Endothelial cell of umbilical vein (primary cell): Measurements from ENCODE around the gene ABCD1. TPM values are rescaled to one million over a fixed set of nuclear protein-coding genes. Genes with fewer than 3 reads are reported as not detected.

Source experiments
- BruUV-seq: library from RNA; stranded (reverse); fragments of 400-500 nt; replicated peaks from 2 replicates; lab custom pipeline; 2021; lab: Mats Ljungman, UMichigan
- CTCF ChIA-PET: fragments of 300-600, 350-600 bp; sonication (Branson Sonifier 250); formaldehyde crosslinking; loops from one replicate; lab custom pipeline; 2021; ENCODE audit warnings: antibody characterized with exemption, inconsistent platforms; lab: Charles Lee
- POLR2A ChIA-PET: fragments of 300-600, 350-600 bp; sonication (Branson Sonifier 250); formaldehyde crosslinking; loops from one replicate; lab custom pipeline; 2021; ENCODE audit warnings: antibody characterized with exemption, inconsistent platforms; lab: Charles Lee
- DNase-seq: peaks from one replicate; pipeline ENCODE4 v3.0.0-alpha.2; 2011; ENCODE audit warnings: low read depth, low spot score
- FAIRE-seq: peaks from 2 replicates; lab custom pipeline; 2011; peaks lifted over from hg19 to GRCh38; lab: Jason Lieb, UNC
- H2AFZ ChIP-seq: 2 replicates; pipeline ENCODE4 v1.6.0; 2012; ENCODE audit warnings: low read depth, low read length, control low read depth, inconsistent platforms
- H3K27ac ChIP-seq: 2 replicates; pipeline ENCODE4 v1.5.1; 2011; ENCODE audit warnings: low read depth, mild to moderate bottlenecking, control low read depth, low read length, moderate library complexity; ENCODE audit not compliant: insufficient read depth
- H3K27me3 ChIP-seq, 2 experiments: 2 replicates each; pipeline versions ENCODE4 v1.6.0 to v1.6.1; 2011; ENCODE audit warnings: low read length in 2 of 2, mixed read lengths in 1 of 2; ENCODE audit not compliant: control insufficient read depth in 2 of 2, insufficient read depth in 2 of 2
- H3K36me3 ChIP-seq, 2 experiments: 2 replicates in 1 of 2; 3 replicates in 1 of 2; pipeline ENCODE4 v1.5.1; 2011; ENCODE audit warnings: low read length in 2 of 2, mild to moderate bottlenecking in 1 of 2, moderate library complexity in 1 of 2; ENCODE audit not compliant: control insufficient read depth in 2 of 2, insufficient read depth in 2 of 2; ENCODE audit errors: extremely low read depth in 1 of 2
- H3K4me1 ChIP-seq: 3 replicates; pipeline ENCODE4 v1.5.1; 2011; ENCODE audit warnings: mild to moderate bottlenecking, low read length; ENCODE audit not compliant: control insufficient read depth, insufficient read depth; ENCODE audit errors: extremely low read depth
- H3K4me2 ChIP-seq: 2 replicates; pipeline ENCODE4 v1.6.1; 2011; ENCODE audit warnings: low read length, control low read depth, mixed read lengths; ENCODE audit not compliant: insufficient read depth
- H3K4me3 ChIP-seq, 3 experiments: fragments of 200-600 bp in 1 of 3; sonication (generic), shearing (Covaris generic) in 1 of 3; replicated peaks in 1 of 3; 2 replicates each; pipeline ENCODE4 v1.5.1; 2011 to 2016; ENCODE audit warnings: control low read depth in 3 of 3, low read length in 3 of 3, mild to moderate bottlenecking in 2 of 3, inconsistent platforms in 1 of 3, low read depth in 1 of 3, moderate library complexity in 1 of 3; ENCODE audit not compliant: insufficient read depth in 1 of 3
- H3K79me2 ChIP-seq: 2 replicates; pipeline ENCODE4 v1.6.0; 2012; ENCODE audit warnings: low read length, inconsistent platforms; ENCODE audit not compliant: control insufficient read depth, insufficient read depth
- H3K9ac ChIP-seq: replicated peaks from 2 replicates; pipeline ENCODE3; 2011; ENCODE audit warnings: low read length, control low read depth; ENCODE audit not compliant: insufficient read depth; ENCODE audit errors: extremely low read depth
- H3K9me1 ChIP-seq: replicated peaks from 3 replicates; pipeline ENCODE4 v1.6.0; 2011; ENCODE audit warnings: mild to moderate bottlenecking, low read length; ENCODE audit not compliant: control insufficient read depth, insufficient read depth; ENCODE audit errors: extremely low read depth
- H3K9me3 ChIP-seq: replicated peaks from 2 replicates; pipeline ENCODE4 v1.5.1; 2012; ENCODE audit warnings: low read length, inconsistent platforms; ENCODE audit not compliant: control insufficient read depth, insufficient read depth
- H4K20me1 ChIP-seq: replicated peaks from 2 replicates; pipeline ENCODE3; 2011; ENCODE audit warnings: mild to moderate bottlenecking, low read length; ENCODE audit not compliant: control insufficient read depth, insufficient read depth; ENCODE audit errors: extremely low read depth
- EZH2 ChIP-seq: IDR thresholded peaks from 2 replicates; pipeline ENCODE4 v1.6.1; 2012; ENCODE audit warnings: borderline replicate concordance, low read depth, mild to moderate bottlenecking, moderate library complexity, low read length, inconsistent platforms; ENCODE audit not compliant: severe bottlenecking
- FOS ChIP-seq: IDR thresholded peaks from 2 replicates; pipeline ENCODE4 v1.6.1; 2011; ENCODE audit warnings: mild to moderate bottlenecking, low read length, moderate library complexity, borderline replicate concordance; ENCODE audit not compliant: insufficient read depth
- JUN ChIP-seq: IDR thresholded peaks from 2 replicates; pipeline ENCODE4 v1.6.1; 2011; ENCODE audit warnings: borderline replicate concordance, low read depth; ENCODE audit not compliant: insufficient read length, insufficient read depth
- MYC ChIP-seq: IDR thresholded peaks from one replicate; pipeline ENCODE4 v1.6.1; 2011; ENCODE audit warnings: mild to moderate bottlenecking, low read depth, low read length
- POLR2A ChIP-seq: IDR thresholded peaks from 2 replicates; pipeline ENCODE4 v1.6.1; 2012; ENCODE audit warnings: low read depth, mild to moderate bottlenecking, control low read depth, low read length
- POLR2AphosphoS5 ChIP-seq: IDR thresholded peaks from 2 replicates; pipeline ENCODE4 v1.6.1; 2012; ENCODE audit warnings: low read depth, mild to moderate bottlenecking, control low read depth, low read length, moderate library complexity; ENCODE audit not compliant: insufficient read depth
- dilution Hi-C: fragments of 300-500 bp; cut with MboI; formaldehyde crosslinking; loops from one replicate; pipeline ENCODE4 v1.15.0; 2019; ENCODE audit warnings: low sequenced_read_pairs; ENCODE audit not compliant: extremely low pct_ligation_motif_present
- intact Hi-C: fragments of 100-400 bp; cut with micrococcal nuclease; formaldehyde crosslinking; loops from one replicate; pipeline ENCODE4 v1.10.0; 2022
- polyA plus RNA-seq, 4 experiments: library from polyadenylated mRNA; depleted of rRNA in 3 of 4; stranded (reverse) in 3 of 4; unstranded in 1 of 4; fragments of >200 nt; gene quantifications; 2 replicates each; pipeline versions ENCODE4 v1.2.1 to v1.2.3, GENCODE V29; 2011 to 2012; ENCODE audit warnings: missing spikeins in 1 of 4
- total RNA-seq: library from RNA; stranded (reverse); gene quantifications from 2 replicates; pipeline ENCODE4 v1.2.3, GENCODE V29; 2021
- TF ChIP-seq, protein P1 (sequence below), 2 donors: IDR thresholded peaks; 1 replicate in 1 of 2; 2 replicates in 1 of 2; pipeline ENCODE4 v1.5.1; 2011; ENCODE audit warnings: low read length in 2 of 2, mild to moderate bottlenecking in 2 of 2, moderate library complexity in 2 of 2, control low read depth in 1 of 2, inconsistent platforms in 1 of 2, low read depth in 1 of 2; ENCODE audit not compliant: insufficient read depth in 1 of 2; ENCODE audit errors: extremely low read depth in 1 of 2

The ABCD1 gene
- total and polyA plus RNA-seq, 2 donors (not counting 3 experiments of a cell fraction or from before 2014, with no cell fraction given) = 9.1 to 12.9 TPM

DNA sequence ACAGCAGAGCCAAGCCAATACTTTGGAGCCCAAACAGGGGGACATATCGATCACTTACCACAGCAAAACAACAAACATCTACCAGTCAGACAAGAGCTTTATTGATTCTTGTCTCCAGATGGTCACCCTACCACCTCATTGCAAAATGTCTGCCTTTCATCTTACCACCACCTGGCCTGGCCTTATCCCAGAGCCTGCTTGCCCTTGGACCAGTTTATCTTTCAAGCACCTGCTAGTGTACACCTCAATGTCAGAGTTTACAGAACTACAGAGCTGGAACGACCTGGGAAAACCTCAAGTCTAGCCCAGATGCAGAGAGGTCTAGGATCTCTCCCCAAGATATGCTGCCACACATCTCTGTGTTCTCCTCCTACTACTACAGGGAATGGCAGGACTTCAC is 5.0 kb upstream of the ABCD1 start:
- ChIA-PET CTCF (no interaction called here), POLR2A (no interaction called here)
- DNase-seq (no peak), FAIRE-seq (no peak)
- Histone ChIP-seq H3K9me3 (no peaks in the 10 kb centered on the region), H3K36me3 (peaks cover 10 to 21% of the 10 kb centered on the region in 2 experiments), H2AFZ (no peak overlapping the region), H3K27me3 (no peaks in the 10 kb centered on the region), H3K9ac (no peak overlapping the region), H3K79me2 (peaks cover 46% of the 10 kb centered on the region), H4K20me1 (no peaks in the 10 kb centered on the region), H3K4me3 (no peak overlapping the region), H3K4me1 (peaks cover 11% of the 10 kb centered on the region), H3K9me1 (no peaks in the 10 kb centered on the region), H3K27ac (no peak overlapping the region), H3K4me2 (no peak overlapping the region)
- no peak for TF ChIP-seq MYC
- no peak for TF ChIP-seq EZH2
- dilution Hi-C loops = no loop called here
- intact Hi-C loops = no loop called here
- no TSS peak for BruUV-seq

DNA sequence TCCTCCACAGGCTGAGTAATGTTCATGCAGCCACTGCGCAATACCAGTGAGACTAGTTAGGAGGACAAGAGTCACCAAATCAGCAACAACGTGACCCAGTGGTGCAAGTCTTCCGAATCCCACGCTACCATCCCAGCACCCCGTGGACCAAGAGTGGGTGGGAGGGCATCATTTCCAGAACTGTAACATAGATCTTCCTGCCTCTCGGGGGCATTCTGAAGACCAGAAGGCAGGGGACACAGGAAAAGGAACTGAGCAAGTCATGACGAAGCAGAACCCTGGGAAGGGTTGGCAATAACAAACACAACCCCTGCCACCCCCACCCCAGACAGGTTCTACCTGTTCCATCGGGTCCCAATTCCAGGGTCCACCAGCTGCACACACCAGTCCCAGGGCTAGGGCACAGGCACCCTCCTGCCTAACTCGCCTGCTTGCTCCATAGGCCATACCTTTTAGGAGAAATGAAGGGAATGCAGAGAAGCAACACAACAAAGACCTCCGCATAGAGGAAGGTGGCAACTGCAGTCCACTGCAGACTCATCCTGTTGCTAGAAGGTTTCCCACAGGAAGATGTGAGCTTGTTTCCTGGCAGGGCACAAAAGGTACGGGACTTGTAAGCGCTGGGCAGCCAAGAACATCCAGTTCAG is 1.8 kb upstream of the ABCD1 start:
- intact Hi-C loops = no loop called here
- Histone ChIP-seq H3K36me3 (peaks cover 4 to 13% of the 10 kb centered on the region in 2 experiments), H3K9ac (peak overlapping the region; percentile 69), H3K9me3 (no peaks in the 10 kb centered on the region), H3K4me2 (peak overlapping the region; percentile 45), H3K4me3 (peak overlapping the region in 2 of 3 experiments; percentile 41 to 73), H3K9me1 (no peaks in the 10 kb centered on the region), H3K27ac (peak overlapping the region; percentile 42), H3K4me1 (peaks cover 28% of the 10 kb centered on the region), H2AFZ (no peak overlapping the region), H3K27me3 (no peaks in the 10 kb centered on the region), H4K20me1 (no peaks in the 10 kb centered on the region), H3K79me2 (peaks cover 36% of the 10 kb centered on the region)
- FAIRE-seq (peak; percentile 97), DNase-seq (peak; percentile 33)
- TSS peak; percentile 44 for BruUV-seq
- dilution Hi-C loops = no loop called here
- no peak for TF ChIP-seq POLR2AphosphoS5
- TF ChIP-seq FOS = peak; percentile 29
- no peak for TF ChIP-seq POLR2A
- TF ChIP-seq, protein P1, sequence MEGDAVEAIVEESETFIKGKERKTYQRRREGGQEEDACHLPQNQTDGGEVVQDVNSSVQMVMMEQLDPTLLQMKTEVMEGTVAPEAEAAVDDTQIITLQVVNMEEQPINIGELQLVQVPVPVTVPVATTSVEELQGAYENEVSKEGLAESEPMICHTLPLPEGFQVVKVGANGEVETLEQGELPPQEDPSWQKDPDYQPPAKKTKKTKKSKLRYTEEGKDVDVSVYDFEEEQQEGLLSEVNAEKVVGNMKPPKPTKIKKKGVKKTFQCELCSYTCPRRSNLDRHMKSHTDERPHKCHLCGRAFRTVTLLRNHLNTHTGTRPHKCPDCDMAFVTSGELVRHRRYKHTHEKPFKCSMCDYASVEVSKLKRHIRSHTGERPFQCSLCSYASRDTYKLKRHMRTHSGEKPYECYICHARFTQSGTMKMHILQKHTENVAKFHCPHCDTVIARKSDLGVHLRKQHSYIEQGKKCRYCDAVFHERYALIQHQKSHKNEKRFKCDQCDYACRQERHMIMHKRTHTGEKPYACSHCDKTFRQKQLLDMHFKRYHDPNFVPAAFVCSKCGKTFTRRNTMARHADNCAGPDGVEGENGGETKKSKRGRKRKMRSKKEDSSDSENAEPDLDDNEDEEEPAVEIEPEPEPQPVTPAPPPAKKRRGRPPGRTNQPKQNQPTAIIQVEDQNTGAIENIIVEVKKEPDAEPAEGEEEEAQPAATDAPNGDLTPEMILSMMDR (IDR thresholded peaks at IDR 0.05; ENCODE audit: extremely low read depth in 1 of 2, insufficient read depth in 1 of 2, low read depth in 1 of 2, low read length in 2 of 2) = no peak
- no peak for TF ChIP-seq JUN
- CTCF ChIA-PET = interaction anchor here (3.0 kb wide), 1 partner anchor 14 kb away, joined by 10 read pairs; no protein-coding TSS in a partner anchor
- POLR2A ChIA-PET = no interaction called here
